ENCODE measurements around the gene NCAM1.

Gene NCAM1

DNA sequence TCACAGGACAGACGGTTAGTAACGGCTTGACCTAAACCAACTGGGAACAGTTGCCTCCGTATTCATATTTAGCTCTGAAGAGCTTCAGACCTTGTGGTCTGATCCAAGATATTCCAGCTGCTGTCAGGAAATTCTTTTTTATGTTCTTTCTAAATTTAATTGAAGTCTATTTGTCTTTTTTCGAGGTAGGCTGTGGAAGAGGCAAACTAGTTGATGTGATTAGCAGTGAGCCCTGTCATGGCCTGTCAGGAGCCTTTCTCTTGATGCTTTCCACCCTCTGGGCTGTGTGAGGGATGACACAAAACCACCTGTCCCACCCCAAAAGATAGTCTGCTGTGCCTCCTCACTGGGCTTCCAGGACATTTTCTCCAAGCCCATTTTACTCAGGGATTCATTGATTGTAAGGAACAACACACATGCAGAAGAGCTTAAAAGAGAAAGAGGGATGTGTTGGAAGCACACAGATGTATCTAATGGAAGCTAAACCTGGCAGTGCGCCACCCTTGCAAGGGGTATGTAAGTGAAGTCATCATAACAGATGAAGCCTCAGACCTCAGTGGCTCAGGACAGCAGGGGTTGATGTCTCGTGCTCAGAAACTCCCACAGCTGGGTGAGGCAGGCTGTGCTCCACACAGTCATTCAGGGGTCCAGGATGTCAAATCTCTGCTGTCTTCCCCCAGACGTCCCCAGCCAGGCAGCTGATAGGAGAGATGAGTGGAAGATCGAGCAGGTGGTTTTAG lies 170.0 kb downstream of the NCAM1 start:
- no peak overlapping the region for H3K27ac ChIP-seq (ENCODE audit: low read depth, low read length)
- H3K4me1 ChIP-seq (ENCODE audit: control insufficient read depth, insufficient read depth, low read length), result peaks cover 8% of the 10 kb centered on the region
- H3K36me3 ChIP-seq (ENCODE audit: control insufficient read depth, insufficient read depth, low read length), result no peaks in the 10 kb centered on the region
- H3K27me3 ChIP-seq (ENCODE audit: control insufficient read depth, insufficient read depth, low read length), result no peaks in the 10 kb centered on the region
- no peak overlapping the region for H3K9ac ChIP-seq (ENCODE audit: low read length)
- no peak overlapping the region for H3K4me3 ChIP-seq (ENCODE audit: low read length)

GRCh38 chr11:113133071-113133470 lies 171.9 kb downstream of the NCAM1 start:
- no peaks in the 10 kb centered on the region for H3K27me3 ChIP-seq (ENCODE audit: control insufficient read depth, insufficient read depth, low read length)
- H3K4me3 ChIP-seq (ENCODE audit: low read length), result no peak overlapping the region
- no peak overlapping the region for H3K9ac ChIP-seq (ENCODE audit: low read length)
- H3K4me1 ChIP-seq (ENCODE audit: control insufficient read depth, insufficient read depth, low read length), result peaks cover 8% of the 10 kb centered on the region
- no peak overlapping the region for H3K27ac ChIP-seq (ENCODE audit: low read depth, low read length)
- no peaks in the 10 kb centered on the region for H3K36me3 ChIP-seq (ENCODE audit: control insufficient read depth, insufficient read depth, low read length)

DNA sequence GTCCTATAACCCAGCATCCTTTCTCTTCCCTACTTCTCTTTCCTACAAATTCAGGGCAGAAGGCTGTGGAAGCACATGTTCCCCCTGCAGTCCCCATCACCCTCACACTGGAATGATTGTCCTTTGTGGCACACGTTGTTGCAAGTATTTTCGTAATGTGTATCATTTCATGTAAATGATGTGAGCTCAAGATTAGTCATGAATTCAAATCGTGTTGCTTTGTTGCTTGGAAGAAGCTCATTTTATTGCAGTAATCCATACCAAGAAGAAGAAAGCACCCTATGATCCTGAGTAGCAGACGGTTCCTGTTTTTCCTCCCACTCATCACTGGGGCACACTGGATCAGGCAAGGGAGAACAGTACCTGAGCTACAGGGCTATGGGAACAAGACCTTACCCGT lies 173.4 kb downstream of the NCAM1 start:
- H3K4me3 ChIP-seq (ENCODE audit: low read length), result no peak overlapping the region
- H3K27ac ChIP-seq (ENCODE audit: low read depth, low read length), result no peak overlapping the region
- peaks cover 7% of the 10 kb centered on the region for H3K4me1 ChIP-seq (ENCODE audit: control insufficient read depth, insufficient read depth, low read length)
- no peak overlapping the region for H3K9ac ChIP-seq (ENCODE audit: low read length)
- H3K36me3 ChIP-seq (ENCODE audit: control insufficient read depth, insufficient read depth, low read length), result no peaks in the 10 kb centered on the region
- no peaks in the 10 kb centered on the region for H3K27me3 ChIP-seq (ENCODE audit: control insufficient read depth, insufficient read depth, low read length)

DNA sequence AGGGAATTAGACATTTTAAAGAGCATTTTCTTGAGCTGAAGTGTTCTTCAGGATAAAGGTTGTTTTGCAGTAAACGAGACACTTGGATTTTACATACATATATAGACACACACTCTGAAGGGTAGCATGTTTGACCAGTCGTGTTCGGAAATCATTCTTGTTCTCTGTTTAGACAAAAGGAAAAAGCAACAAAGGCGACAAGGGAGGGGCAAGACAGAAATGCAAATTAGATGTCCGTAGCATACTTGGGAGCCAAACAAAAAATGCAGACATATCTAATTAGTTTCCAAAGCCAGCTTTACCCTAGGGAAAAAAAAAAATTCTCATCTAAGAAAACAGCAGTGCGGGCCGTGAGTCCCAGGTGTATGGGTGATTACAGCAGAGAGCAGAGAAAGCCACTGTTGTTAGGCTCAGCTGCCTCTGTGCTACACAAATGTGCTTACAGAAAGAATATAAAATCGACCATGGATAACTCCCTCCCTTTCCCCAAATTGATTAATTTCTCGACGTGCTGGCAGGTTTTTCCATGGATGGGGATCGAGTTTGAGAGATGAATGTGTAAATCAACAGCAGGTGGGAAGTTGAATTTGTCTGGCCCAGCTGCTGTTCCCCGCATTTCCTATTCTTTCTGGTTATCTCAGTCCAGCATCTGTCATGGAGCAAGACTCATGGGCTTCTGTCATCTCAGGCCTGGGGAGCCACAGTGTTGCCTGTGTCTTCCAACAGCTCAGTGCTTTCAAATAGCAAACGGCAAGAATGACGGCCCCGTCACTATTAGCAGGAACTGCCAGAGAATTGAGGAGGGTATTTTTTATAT lies 176.7 kb downstream of the NCAM1 start:
- no peaks in the 10 kb centered on the region for H3K27me3 ChIP-seq (ENCODE audit: control insufficient read depth, insufficient read depth, low read length)
- no peak overlapping the region for H3K27ac ChIP-seq (ENCODE audit: low read depth, low read length)
- no peak overlapping the region for H3K4me3 ChIP-seq (ENCODE audit: low read length)
- no peaks in the 10 kb centered on the region for H3K36me3 ChIP-seq (ENCODE audit: control insufficient read depth, insufficient read depth, low read length)
- H3K9ac ChIP-seq (ENCODE audit: low read length), result no peak overlapping the region
- H3K4me1 ChIP-seq (ENCODE audit: control insufficient read depth, insufficient read depth, low read length), result no peaks in the 10 kb centered on the region

GRCh38 chr11:113138731-113139130 lies 177.5 kb downstream of the NCAM1 start:
- Histone ChIP-seq H3K27ac (ENCODE audit: low read depth, low read length) (no peak overlapping the region), H3K36me3 (ENCODE audit: control insufficient read depth, insufficient read depth, low read length) (no peaks in the 10 kb centered on the region)

DNA sequence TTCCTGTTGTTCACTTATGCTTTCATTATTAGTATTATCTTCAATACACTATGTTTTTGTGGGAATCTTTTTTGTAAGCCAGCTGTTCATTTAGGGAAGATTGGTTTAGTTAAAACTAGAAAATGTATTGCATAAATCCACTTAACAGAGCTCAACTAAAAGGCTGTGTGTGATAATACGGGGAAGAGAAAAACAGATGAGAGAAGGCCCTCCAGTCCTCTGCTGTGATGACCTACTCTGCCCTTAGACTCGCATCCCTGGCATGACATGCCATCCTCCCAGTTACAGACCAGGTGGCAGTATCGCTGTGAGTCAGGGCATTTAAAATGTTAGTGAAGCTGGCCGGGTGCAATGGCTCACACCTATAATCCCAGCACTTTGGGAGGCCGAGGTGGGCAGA lies 179.8 kb downstream of the NCAM1 start:
- Histone ChIP-seq H3K36me3 (ENCODE audit: control insufficient read depth, insufficient read depth, low read length) (no peaks in the 10 kb centered on the region), H3K9ac (ENCODE audit: low read length) (no peak overlapping the region), H3K27me3 (ENCODE audit: control insufficient read depth, insufficient read depth, low read length) (no peaks in the 10 kb centered on the region), H3K27ac (ENCODE audit: low read depth, low read length) (no peak overlapping the region), H3K4me3 (ENCODE audit: low read length) (no peak overlapping the region), H3K4me1 (ENCODE audit: control insufficient read depth, insufficient read depth, low read length) (no peaks in the 10 kb centered on the region)

More at GRCh38 chr11:113138731-113139130, 177.5 kb downstream of the NCAM1 start:
- Histone ChIP-seq H3K4me3 (ENCODE audit: low read length) (no peak overlapping the region), H3K9ac (ENCODE audit: low read length) (no peak overlapping the region), H3K4me1 (ENCODE audit: control insufficient read depth, insufficient read depth, low read length) (no peaks in the 10 kb centered on the region), H3K27me3 (ENCODE audit: control insufficient read depth, insufficient read depth, low read length) (no peaks in the 10 kb centered on the region)

DNA sequence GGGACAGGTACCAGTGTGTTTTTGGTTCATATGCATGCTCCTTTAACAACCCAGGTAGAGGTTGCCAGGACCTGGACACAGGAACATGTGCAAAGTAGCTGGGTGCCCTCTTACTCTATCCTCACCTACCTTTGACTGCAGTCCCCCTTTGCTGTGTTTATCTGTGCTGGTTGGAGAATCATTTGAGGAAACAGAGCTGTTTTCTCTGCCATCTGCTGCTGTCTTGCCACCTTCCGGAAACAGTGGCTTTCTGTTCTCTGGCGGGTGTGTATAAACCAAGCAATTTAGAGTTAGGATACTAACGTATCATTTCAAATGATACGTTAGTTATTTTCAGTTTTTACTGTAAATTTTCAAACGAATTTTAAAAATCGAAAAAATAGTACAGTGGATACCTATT lies 181.3 kb downstream of the NCAM1 start:
- no peak overlapping the region for H3K27ac ChIP-seq (ENCODE audit: low read depth, low read length)
- H3K27me3 ChIP-seq (ENCODE audit: control insufficient read depth, insufficient read depth, low read length), result no peaks in the 10 kb centered on the region
- H3K36me3 ChIP-seq (ENCODE audit: control insufficient read depth, insufficient read depth, low read length), result no peaks in the 10 kb centered on the region
- no peaks in the 10 kb centered on the region for H3K4me1 ChIP-seq (ENCODE audit: control insufficient read depth, insufficient read depth, low read length)
- no peak overlapping the region for H3K9ac ChIP-seq (ENCODE audit: low read length)
- no peak overlapping the region for H3K4me3 ChIP-seq (ENCODE audit: low read length)

DNA sequence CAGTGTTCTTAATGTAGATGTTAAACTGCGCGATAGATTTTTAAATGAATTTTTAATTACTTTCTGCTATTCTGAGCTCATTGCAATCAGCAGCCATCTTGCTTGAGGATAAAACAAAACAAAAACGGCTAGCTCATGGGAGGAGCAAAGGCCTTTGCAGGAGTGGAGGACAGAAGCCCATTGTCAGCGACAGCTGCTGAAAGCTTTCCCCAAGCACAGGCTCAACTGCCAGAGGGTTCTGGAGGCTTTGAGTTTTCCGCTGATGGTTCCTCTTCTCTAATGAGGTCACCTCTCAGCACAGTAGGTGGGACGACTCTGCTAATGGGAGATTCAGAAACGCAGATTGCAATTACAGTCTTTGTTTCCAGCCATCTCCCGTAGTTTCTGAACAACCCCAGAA lies 186.0 kb downstream of the NCAM1 start:
- no peak overlapping the region for H3K27ac ChIP-seq (ENCODE audit: low read depth, low read length)
- no peaks in the 10 kb centered on the region for H3K4me1 ChIP-seq (ENCODE audit: control insufficient read depth, insufficient read depth, low read length)
- no peaks in the 10 kb centered on the region for H3K27me3 ChIP-seq (ENCODE audit: control insufficient read depth, insufficient read depth, low read length)
- no peak overlapping the region for H3K4me3 ChIP-seq (ENCODE audit: low read length)
- H3K9ac ChIP-seq (ENCODE audit: low read length), result no peak overlapping the region
- no peaks in the 10 kb centered on the region for H3K36me3 ChIP-seq (ENCODE audit: control insufficient read depth, insufficient read depth, low read length)

GRCh38 chr11:113148076-113148475 lies 186.9 kb downstream of the NCAM1 start:
- Histone ChIP-seq H3K9ac (ENCODE audit: low read length) (no peak overlapping the region), H3K36me3 (ENCODE audit: control insufficient read depth, insufficient read depth, low read length) (no peaks in the 10 kb centered on the region), H3K4me3 (ENCODE audit: low read length) (no peak overlapping the region), H3K4me1 (ENCODE audit: control insufficient read depth, insufficient read depth, low read length) (no peaks in the 10 kb centered on the region), H3K27me3 (ENCODE audit: control insufficient read depth, insufficient read depth, low read length) (no peaks in the 10 kb centered on the region), H3K27ac (ENCODE audit: low read depth, low read length) (no peak overlapping the region)

DNA sequence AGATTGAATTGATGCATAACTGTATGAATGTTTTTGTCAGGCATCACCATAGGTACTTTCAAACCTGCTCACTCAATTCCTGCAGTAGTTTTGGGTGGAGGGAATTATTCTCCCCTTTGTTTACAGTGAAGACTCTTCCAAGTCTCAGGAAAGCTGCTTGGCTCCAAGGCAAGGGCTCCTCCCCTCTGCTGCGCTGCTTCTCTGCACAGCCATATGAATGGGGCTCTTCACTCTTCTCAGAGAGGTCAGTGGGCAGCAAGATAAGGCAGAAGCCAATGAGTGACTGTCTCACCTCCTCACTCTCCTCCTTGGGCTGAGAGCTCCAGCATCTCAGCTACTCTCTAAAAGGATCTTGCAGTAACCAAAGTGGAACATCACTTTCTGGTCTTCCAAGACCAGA lies 187.4 kb downstream of the NCAM1 start:
- peaks cover 2% of the 10 kb centered on the region for H3K4me1 ChIP-seq (ENCODE audit: control insufficient read depth, insufficient read depth, low read length)
- H3K27me3 ChIP-seq (ENCODE audit: control insufficient read depth, insufficient read depth, low read length), result no peaks in the 10 kb centered on the region
- no peaks in the 10 kb centered on the region for H3K36me3 ChIP-seq (ENCODE audit: control insufficient read depth, insufficient read depth, low read length)
- H3K27ac ChIP-seq (ENCODE audit: low read depth, low read length), result no peak overlapping the region
- no peak overlapping the region for H3K9ac ChIP-seq (ENCODE audit: low read length)
- no peak overlapping the region for H3K4me3 ChIP-seq (ENCODE audit: low read length)

- peaks cover 3% of the 10 kb centered on the region for H3K4me1 ChIP-seq (ENCODE audit: control insufficient read depth, insufficient read depth, low read length)
- no peaks in the 10 kb centered on the region for H3K27me3 ChIP-seq (ENCODE audit: control insufficient read depth, insufficient read depth, low read length)
- H3K27ac ChIP-seq (ENCODE audit: low read depth, low read length), result no peak overlapping the region
- no peak overlapping the region for H3K4me3 ChIP-seq (ENCODE audit: low read length)
- no peaks in the 10 kb centered on the region for H3K36me3 ChIP-seq (ENCODE audit: control insufficient read depth, insufficient read depth, low read length)
- no peak overlapping the region for H3K9ac ChIP-seq (ENCODE audit: low read length)
Measured at GRCh38 chr11:113151521-113151920, 190.3 kb downstream of the NCAM1 start.

GRCh38 chr11:113152500-113152899 lies 191.3 kb downstream of the NCAM1 start:
- Histone ChIP-seq H3K4me3 (ENCODE audit: low read length) (no peak overlapping the region), H3K9ac (ENCODE audit: low read length) (no peak overlapping the region), H3K36me3 (ENCODE audit: control insufficient read depth, insufficient read depth, low read length) (no peaks in the 10 kb centered on the region), H3K27ac (ENCODE audit: low read depth, low read length) (no peak overlapping the region), H3K27me3 (ENCODE audit: control insufficient read depth, insufficient read depth, low read length) (no peaks in the 10 kb centered on the region), H3K4me1 (ENCODE audit: control insufficient read depth, insufficient read depth, low read length) (peaks cover 3% of the 10 kb centered on the region)

DNA sequence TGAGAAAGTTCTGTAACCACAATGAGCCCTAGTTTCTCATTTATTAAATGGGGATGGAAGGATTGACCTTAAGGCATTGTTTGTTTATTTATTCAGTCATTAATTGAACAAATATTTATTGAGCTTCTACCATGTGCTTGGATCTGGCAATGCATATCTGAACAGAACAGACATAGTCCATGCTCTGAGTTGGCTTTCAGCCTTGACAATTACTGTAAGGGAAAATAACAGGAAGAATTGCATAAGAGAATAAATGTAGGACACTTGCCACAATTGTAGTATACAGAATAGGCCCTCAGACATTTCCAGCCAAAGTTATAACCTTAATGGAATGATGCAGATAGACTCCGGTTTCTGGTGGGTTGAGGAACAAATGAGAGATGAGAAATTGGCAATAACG lies 192.6 kb downstream of the NCAM1 start:
- H3K36me3 ChIP-seq (ENCODE audit: control insufficient read depth, insufficient read depth, low read length), result no peaks in the 10 kb centered on the region
- H3K27me3 ChIP-seq (ENCODE audit: control insufficient read depth, insufficient read depth, low read length), result no peaks in the 10 kb centered on the region
- no peak overlapping the region for H3K27ac ChIP-seq (ENCODE audit: low read depth, low read length)

More for the DNA sequence above, 192.6 kb downstream of the NCAM1 start:
- Histone ChIP-seq H3K4me1 (ENCODE audit: control insufficient read depth, insufficient read depth, low read length) (peaks cover 3% of the 10 kb centered on the region), H3K4me3 (ENCODE audit: low read length) (no peak overlapping the region), H3K9ac (ENCODE audit: low read length) (no peak overlapping the region)
